GM18511 (cell line): ENCODE data around the gene BCORL1.

Experiments
- ATAC-seq: cut with Tn5 transposase; IDR thresholded peaks from one replicate; pipeline ENCODE4 v1.9.1; 2021; ENCODE audit warnings: mild to moderate bottlenecking, moderate library complexity; ENCODE audit not compliant: unreplicated experiment

BCORL1 gene

DNA sequence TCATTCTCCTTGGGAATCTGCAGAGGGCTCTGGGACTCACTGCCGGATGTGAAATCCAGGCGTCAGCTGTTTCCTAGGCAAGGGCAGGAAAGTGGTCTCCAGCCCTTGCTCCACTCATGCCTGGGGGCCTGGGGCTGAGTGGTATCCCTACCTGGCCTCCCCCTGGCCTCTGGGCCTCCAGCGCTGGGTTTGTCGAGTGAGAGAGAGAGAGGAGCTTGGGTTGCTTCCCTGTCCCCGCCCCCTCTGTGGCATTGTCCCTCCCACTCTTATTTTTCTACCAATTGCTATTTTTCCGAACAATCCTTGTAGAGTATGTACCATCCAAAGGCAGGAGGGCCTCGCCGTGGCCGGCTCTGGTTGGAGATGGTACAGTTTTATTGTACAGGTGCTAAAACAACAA lies 74.8 kb downstream of the BCORL1 start:
- no peak for ATAC-seq

DNA sequence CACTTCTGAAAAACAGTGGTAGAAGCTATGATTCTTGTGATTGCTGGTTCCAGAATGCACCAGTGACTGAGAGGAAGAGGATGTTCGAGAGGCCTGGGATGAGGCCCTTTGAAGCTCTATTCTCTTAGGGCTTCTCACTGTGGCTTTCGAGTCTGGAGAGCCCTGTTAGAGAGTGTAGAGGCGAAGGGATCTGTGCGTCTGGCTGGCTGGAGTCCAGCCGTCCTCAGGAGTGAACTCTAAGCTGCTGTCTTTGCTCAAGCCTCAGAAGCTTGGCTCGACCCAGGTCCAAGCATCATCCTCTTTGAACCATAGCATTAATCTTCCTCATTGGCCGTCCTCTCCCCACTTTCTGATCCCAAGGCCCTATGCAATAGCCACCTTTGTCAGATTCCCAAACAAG lies 76.2 kb downstream of the BCORL1 start:
- ATAC-seq, result no peak

DNA sequence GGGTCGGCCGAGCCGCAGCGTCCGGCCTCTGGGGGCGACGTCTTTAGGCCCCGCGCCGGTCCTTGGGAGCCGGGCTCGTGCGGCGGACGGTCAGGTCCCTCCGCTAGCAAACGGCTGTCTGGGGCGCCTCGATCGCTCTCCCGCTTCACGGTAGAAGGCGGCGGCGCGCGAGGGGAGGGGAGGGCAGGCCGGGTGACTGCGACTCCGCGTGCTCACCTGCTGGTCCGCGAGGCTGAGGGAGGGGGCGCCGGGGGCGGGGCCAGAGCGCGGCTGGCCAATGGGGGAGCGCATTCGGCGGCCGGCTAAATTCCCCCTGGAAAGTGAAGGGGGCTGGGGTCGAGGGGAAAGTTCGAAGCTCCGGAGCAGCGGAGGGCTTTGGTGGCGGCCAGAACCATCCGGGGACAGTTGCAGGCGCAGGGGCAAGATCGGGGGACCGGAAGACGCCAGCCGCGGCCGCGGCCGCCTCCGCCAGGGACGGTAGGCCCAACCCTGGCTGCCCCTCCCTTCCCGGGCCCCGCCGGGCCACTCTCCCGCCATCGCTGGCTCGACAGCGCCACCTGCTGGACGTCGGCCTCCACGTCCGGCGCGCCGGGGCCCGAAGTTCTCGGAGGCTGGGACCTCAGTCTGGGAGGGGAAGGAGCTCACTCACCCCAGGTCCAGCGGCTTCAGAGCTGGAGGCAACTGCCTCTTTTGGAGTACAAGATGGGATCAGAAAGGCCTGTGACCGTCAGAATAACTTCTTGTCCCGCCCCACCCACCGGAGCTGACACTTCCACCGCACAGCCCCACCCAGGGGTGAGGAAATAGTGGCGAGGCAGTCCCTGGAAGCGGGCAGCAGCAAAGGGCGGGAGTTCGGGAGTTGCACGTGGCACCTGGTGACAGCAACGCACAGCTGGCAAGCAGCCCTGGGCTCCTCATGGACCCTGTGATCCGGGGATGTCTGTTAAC lies 78.0 kb downstream of the BCORL1 start:
- peak; percentile 93 for ATAC-seq

DNA sequence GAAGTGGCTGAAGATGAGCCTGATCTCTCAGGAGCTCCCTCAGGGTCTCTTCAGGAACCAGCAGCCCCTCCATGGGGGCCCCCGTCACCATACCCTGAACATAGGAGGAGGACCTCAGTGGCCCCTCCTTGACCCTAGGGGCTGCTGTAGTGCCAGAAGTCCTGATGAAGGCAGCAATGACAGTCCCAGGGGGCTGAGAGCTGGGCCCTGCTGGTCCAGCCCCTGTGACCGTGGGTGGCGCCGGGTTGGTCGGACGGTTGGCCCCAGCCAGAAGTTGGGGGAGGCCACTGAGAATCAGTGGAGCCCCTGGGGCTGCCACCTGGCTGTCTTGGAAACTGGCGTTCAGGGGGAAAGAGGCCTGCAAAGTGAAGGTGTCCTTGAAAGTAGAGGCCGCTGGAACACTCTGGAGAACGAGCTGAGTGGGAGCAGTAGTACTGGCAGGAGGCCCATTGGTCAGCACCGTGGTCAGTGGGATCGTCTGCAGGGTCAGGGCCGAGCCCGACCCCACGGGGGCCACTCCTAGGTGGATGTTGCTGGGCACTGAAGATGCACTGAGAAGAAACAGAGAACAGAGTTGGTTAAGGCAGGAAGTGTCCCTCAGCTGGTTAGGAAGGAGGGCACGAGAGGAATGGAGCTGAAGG lies 84.7 kb downstream of the BCORL1 start:
- no peak for ATAC-seq

DNA sequence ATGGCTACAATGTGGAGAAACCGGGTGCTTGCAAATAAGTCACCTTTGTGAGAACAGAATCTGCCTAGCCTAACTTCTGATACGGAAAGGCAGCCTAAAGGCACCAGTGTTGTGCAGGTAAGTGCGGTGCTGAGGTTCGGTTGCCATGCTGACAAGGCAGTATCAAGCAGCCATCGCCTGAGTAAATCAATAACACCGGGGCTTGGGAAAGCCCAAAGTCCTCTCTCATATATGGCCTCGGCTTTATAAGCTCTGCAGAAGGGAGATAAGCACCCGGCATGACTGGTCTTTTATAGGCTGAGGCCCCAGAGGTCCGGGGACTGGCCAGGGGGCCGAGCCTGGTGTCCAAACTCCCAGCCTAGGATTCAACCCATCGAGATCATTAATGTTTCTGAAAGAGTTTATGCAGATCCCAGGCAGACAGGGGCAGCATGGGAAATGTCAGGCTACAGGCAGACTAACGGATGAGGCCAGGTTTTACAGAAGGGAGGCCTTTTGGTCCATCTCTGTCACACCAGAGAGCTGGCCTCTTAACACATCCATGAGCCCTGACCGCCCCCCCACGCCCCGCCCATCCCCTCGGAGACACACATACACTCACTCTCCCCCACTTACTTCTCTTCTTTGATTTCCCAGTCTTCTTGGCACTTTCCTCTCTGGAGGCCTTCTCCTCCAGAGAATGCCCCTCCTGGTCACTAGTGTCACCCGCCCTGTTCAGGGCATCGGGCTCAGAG lies 89.3 kb downstream of the BCORL1 start:
- ATAC-seq, result no peak

DNA sequence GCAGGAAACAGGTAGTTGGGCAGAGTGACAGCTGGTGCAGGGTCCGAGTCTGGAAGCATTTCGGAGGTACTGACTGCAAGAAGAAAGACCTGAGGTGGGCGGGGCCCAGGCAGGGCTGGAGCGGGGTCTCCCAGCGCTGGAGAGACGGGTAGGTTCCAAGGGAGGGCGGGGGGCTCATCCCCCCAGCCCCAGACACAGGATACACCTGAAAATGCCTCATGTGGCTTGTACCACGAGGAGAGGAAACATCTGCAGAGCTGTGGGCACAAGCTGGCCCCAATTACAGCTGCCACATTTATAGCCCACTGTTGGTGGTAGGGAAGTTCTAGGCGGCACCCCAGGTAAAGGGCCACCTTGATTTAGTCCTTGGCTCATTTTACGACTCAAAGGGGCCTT lies 89.9 kb downstream of the BCORL1 start:
- no peak for ATAC-seq

DNA sequence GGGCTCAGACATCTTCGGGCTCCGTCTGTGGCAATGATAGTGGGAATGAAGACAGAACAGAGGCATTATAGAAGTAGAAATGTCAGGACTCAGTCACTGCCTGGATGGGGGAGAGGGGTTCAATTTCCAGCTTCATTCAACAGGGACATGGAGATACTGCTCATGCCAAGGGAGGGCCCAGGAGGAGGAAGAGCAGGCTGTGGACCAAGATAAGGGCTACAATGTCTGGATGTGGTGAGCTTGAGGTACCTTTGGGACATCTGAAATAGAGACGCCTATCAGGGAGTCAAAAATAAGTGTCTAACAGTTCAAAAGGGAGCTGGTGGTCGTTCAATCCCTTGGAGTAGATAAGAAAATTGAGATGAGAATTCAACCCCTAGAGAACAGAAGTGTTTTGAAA lies 93.3 kb downstream of the BCORL1 start:
- no peak for ATAC-seq

DNA sequence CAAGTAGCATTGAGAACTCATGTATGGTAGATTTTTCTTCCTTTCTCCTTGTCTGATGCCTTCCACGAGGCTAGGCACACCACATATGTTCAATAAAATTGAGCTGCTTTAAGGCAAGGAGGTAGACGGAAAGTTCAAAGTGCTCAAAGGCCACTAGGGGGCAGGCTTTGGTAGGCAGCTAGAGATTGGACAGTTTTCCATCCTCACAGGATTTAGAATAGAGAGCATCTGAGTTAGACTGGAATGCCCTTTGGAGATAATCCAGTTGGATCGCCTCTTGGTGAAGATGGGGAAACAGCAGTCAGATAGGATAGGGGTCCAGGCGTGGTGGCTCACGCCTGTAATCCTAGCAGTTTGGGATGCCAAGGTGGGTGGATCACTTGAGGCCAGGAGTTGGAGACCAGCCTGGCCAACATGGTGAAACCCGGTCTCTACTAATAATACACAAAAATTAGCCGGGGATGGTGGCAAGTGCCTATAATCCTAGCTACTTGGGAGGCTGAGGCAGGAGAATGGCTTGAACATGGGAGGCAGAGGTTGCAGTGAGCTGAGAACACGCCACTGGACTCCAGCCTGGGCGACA lies 97.5 kb downstream of the BCORL1 start:
- no peak for ATAC-seq

DNA sequence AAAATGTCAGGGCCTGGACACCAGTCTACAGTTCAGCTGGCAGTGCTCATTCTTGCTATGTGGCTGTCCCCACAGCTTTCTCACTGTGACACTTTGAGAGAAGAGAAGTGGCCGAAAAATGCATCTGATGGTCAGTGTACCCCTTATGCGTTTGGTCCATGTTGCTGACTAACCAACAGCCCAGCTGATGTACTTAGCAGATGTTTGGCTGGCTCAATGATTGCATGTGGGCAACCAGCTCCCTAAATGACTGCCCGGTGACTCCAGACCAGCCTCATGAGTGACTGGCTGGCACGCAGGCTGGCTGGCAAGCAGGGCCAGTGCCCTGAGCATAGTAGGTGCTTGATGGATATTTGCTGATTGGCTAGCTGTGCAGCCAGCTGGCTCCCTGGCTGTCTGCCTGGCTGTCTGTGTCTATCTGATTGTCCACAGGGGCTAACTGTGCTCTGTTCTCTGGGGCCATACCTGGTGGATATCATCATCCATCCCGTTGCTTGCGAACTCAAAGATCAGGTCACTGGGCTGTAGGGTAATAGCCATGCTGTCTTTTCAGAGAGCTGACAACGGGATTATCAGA lies 98.4 kb downstream of the BCORL1 start:
- no peak for ATAC-seq

DNA sequence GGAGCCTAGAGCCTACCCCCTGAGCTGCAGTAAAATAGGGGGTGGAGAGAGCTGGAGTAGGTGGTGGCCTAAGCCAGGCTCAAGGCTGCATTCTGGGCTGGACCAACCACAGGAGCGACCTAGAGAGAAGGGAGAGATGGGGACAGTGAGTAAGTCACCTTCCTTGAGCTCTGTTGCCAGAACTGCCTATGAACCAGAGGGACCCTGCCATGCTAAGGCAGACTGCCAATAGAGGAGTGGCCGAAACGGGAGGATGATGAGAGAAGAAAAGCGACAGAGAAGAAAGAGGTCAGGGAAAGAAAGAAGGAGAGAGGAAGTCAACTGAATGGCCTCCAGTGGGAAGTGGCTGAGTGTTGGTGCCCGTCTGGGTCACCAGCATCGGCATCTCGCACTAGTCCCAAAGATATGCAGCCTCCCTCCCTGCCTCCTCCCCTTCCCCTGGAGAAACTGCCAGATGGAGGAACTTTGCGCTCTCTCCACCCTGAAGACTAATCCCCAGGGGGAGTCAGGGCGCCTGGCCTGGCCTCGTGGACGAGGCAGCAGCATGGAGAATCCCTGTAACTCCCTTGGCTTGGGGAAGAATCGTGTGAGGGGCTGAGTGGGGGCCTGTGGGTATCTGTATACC lies 99.1 kb downstream of the BCORL1 start:
- no peak for ATAC-seq

DNA sequence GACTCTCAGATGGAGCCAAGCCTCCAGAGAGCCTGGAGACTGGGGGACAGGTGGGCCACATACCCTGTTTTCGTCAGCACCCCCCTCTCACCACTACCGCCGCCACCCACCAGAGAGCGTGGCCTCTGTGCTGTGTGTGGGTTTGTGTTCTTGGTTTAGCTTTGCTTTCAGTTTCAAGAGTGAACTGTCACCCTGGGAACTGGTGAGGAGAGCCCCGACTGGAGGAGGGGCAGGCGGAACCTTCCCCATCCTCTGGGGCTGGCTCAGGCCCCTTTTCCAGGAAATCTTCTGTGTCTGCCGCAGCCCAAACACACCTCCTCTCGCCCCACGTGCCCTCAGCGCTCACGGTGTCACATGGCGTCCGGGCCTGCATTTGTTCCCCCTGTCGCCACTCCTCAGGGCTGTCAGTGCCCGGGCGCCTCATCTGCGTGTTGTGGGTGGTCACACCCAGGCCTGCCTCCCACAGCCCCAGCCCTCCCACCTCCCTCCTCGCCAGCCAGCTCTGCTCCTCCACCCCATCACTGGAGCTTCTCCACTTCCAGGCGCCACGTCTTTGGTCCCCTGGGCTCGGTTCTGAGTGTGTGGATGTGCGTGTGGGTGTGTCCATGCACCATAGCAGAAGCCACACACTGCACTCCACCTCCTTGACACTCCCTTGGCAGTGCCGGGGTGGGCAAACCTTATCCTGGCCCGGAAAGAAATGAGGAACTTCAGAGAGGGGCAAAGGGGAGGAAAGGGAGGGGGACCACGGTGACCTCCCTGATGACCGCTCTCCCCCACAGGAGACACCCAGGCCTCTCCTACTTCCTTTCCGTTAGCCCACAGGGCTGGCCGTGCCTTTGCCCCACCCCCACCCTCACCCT lies 100.0 kb downstream of the BCORL1 start:
- peak; percentile 59 for ATAC-seq

DNA sequence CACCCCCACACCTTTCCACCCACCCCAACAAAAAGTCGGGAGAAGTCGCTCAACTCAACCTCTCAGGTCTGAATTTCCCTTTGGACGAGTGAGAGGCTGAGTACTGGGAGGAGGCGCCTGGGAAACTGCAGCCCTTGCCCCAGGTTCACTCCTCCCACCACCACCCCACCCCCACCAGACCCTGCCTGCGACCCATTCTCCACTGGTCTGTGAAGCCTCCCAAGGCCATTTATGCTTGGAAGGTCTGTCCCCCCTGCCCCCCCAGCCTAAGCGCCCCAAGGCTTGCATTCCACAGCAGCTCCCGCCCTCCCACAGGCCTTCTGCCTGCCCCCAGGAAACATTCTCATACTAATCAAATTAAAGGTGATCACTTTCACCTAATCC lies 100.7 kb downstream of the BCORL1 start:
- no peak for ATAC-seq

DNA sequence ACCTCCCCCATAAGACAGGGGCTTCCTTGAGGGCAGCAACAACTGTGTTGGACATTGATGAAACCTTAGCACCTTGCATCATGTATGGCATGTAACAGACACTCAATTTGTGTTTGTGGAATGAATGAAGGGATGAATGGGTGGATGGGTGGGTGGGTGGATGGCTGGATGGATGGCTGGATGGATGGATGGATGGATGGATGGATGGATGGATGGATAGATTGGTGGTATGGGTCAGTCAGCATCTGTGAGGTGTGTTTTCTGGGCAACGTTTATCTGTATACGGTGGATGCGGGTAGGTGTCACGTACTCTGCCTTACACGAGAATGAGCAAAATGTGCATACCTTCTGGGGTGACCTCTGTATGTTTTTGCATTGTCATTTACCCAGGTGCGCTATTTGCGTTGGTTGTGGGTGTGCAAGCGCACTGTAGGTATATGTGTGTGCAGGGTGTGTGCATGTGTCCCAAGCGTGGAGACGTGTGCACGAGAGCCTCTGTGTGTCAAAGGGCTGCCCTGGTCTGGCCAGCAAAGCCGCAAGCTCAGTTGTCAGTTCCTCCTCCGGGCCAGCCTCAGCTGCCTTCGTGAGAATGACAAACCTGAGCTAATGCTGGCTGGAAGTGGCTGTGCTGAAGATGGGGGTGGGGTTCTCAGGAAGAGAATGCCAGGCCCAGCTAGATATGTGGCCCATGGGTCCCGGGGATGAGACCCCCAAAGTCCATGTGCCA lies 101.4 kb downstream of the BCORL1 start:
- peak; percentile 40 for ATAC-seq

DNA sequence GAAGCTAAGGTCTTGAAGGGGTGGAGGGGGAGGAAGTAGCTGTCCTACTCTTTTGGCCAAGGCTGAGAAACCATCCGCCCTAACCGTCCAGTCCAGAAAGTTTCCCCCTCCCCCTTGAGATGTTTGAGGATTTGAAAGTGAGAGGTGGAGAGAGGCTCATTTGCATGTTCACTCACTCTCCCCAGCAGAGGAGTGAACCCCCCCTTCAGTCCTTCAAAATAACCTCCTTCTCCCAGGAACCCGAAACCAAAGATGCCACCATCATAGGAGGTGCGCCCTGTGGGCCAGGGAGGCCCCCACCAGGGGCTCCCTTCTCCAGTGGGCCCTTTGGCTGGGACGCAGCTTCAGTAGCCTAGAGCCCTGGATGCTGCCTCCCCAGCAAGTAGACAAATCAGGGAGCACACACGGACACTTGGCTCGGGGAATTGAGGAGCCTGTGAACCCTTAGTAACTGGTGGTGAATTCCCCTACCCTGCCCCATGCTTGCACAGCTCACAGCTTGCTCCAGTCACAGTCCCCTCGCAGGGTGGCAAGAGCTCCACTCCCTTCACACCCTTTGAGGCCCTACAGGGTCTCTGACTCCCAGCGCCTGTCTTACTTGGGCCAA lies 102.3 kb downstream of the BCORL1 start:
- ATAC-seq, result peak; percentile 49

DNA sequence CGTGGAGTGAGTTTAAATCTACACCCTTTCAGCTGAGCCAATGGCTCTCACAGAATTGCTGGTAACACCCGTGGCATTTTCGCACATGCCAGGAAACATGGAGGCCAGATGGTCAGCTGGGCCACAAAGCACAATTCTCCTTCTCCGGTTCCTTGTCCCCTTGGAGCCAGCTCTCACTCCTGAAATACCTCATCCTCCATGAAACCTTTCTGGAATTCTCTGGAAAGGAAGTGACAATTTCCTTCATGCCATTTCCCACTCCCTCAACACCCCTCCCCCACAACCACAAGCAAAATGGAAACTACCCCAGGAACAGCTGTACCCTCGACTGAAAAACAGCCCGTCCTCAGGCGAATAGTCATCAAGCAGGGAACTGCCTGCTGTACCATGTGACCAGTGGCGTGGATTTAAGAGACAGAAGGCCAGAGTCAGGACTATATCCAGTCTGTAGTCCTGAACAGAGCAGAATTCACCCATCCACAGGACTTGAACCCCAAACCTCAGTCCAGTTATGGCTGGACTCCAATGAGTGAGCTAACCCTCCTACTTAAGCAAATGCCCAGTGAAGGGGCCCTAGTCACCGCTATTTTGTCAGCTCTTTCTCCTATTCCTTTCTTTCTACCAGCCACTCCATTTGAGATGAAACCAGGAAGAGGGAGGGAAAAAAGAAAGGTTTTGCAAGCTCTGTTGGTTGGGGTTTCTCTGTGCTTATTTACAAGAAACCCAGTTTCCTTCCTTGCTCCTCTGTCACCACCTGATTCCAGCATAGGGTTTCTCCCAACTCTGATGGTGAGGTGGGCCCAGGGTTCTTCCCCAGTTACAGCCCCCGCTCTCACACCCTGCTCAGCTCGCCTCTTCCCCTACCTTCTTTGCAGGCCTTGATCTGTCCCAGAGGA lies 103.4 kb downstream of the BCORL1 start:
- ATAC-seq, result no peak

DNA sequence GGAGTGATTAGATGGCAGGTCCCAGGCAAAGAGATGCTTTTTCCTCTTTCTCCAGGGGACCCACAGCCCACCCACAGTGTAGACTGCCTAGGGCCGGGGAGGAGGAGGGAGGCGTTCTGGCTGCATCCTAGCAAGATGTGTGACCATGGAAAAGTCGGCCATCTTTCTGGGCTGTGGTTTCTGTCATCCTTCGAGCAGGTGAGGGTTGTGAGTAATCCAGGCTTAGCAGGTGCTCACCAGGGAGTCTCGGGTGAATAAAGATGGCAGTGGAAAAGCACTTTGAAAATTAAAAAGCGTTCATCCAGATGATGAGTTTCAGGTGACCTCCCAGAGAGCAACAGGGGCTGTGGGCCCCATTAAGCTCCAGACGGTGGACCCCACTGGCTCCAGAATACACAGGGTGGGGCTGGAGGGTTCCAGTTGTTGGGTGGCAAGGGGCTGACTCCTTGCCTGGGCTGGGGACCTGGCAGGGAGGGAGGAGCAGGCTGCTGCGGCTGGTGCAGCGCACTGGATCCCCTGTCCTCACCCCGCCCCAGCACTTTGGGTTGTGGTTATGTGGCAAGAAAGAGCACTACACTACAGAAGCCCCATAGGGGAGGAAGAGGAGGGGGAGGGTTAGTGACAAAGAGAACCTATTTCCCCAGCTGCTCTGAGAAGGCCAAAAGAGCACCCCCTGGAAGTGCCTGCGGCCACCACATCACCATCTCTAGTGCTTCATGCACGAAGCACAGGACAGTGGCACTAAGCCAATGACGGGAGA lies 104.2 kb downstream of the BCORL1 start:
- peak; percentile 46 for ATAC-seq

DNA sequence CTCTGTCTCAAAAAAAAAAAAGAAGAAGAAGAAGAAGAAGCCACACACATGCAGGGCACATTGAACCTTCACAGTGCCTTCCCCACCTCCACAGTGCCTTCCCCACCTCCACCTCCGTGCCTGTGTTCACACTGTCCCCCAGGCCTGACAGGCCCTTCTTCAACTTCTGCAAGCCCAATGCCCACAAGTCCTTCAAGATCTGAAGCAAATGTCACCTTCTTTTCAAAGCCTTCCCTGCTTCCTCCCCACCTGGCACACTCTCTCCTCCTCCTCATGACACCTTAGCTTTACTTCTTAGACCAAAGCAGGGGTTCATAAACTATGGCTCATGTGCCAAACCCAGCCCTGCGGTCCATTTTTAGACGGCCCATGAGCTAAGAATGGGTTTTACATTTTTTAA lies 107.9 kb downstream of the BCORL1 start:
- no peak for ATAC-seq
